A549 (cell line): ENCODE results near the gene F2. TPM values are rescaled to one million over a fixed set of nuclear protein-coding genes. Genes with fewer than 3 reads are reported as not detected.

Source experiments
- ATAC-seq, 2 experiments: fragments of 200-7000 bp in 1 of 2; fragments of >200 bp in 1 of 2; cut with Nextera tagmentation in 1 of 2; cut with Tn5 transposase in 1 of 2; 3 replicates each; pipeline versions ENCODE4 v1.8.0 to v1.9.1; 2018 to 2020; ENCODE audit warnings: mild to moderate bottlenecking in 1 of 2, moderate library complexity in 1 of 2
- CTCF ChIA-PET: fragments of 300-600 bp; sonication (Branson Sonifier 250); formaldehyde crosslinking; extraction: SDS; loops from one replicate; lab custom pipeline; 2021; ENCODE audit warnings: antibody characterized with exemption, inconsistent platforms; lab: Yijun Ruan, JAX
- POLR2A ChIA-PET: fragments of 350-600 bp; formaldehyde crosslinking; extraction: SDS; loops from one replicate; lab custom pipeline; 2021; ENCODE audit warnings: antibody characterized with exemption, inconsistent platforms; lab: Yijun Ruan, JAX
- DNase-seq, 2 experiments: peaks; one replicate each; pipeline versions ENCODE4 v3.0.0 to v3.0.0-alpha.2; 2011 to 2016; ENCODE audit warnings: low read depth in 1 of 2, low spot score in 1 of 2
- FAIRE-seq: peaks from 2 replicates; lab custom pipeline; 2011; peaks lifted over from hg19 to GRCh38; lab: Jason Lieb, UNC
- H3K27ac ChIP-seq, 2 experiments: fragments of >200 bp; sonication (Bioruptor Twin); formaldehyde crosslinking; 3 replicates each; pipeline ENCODE4 v1.5.1; 2016 to 2017
- H3K4me1 ChIP-seq: fragments of >200 bp; sonication (Bioruptor Twin); formaldehyde crosslinking; 3 replicates; pipeline ENCODE4 v1.6.1; 2016
- H3K4me2 ChIP-seq: fragments of >200 bp; sonication (Bioruptor Twin); formaldehyde crosslinking; 3 replicates; pipeline ENCODE4 v1.6.1; 2016
- H3K4me3 ChIP-seq: fragments of >200 bp; sonication (Bioruptor Twin); formaldehyde crosslinking; 3 replicates; pipeline ENCODE4 v1.5.1; 2016
- H3K9me3 ChIP-seq: fragments of >200 bp; sonication (Bioruptor Twin); formaldehyde crosslinking; 3 replicates; pipeline ENCODE4 v1.6.1; 2016
- CBX2 ChIP-seq: fragments of 200-600 bp; sonication (generic); IDR thresholded peaks from 2 replicates; pipeline ENCODE4 v1.6.1; 2016; ENCODE audit warnings: low read depth, mild to moderate bottlenecking, borderline replicate concordance
- CHD4 ChIP-seq: fragments of 200-600 bp; sonication (generic); IDR thresholded peaks from 2 replicates; pipeline ENCODE4 v1.6.1; 2016; ENCODE audit warnings: antibody characterized with exemption, mild to moderate bottlenecking, borderline replicate concordance
- EHMT2 ChIP-seq: fragments of 200-600 bp; sonication (generic); IDR thresholded peaks from 2 replicates; pipeline ENCODE4 v1.6.1; 2016; ENCODE audit warnings: antibody characterized with exemption, low read depth, mild to moderate bottlenecking, moderate library complexity
- FOSB ChIP-seq: fragments of 250-450 bp; sonication (Bioruptor Pico); IDR thresholded peaks from 2 replicates; pipeline ENCODE4 v1.5.0; 2020; ENCODE audit warnings: mild to moderate bottlenecking, moderate library complexity
- HOXA7 ChIP-seq: fragments of 250-450 bp; sonication (Bioruptor Pico); IDR thresholded peaks from 2 replicates; pipeline ENCODE4 v1.5.0; 2020; ENCODE audit warnings: mild to moderate bottlenecking, moderate library complexity
- HOXB13 ChIP-seq: fragments of 250-450 bp; sonication (Bioruptor Pico); IDR thresholded peaks from 2 replicates; pipeline ENCODE4 v1.5.0; 2020; ENCODE audit warnings: low read depth, mild to moderate bottlenecking, moderate library complexity
- JUN ChIP-seq, 2 experiments: fragments of >200 bp; sonication (Bioruptor Twin); formaldehyde crosslinking; IDR thresholded peaks; 2 replicates in 1 of 2; 3 replicates in 1 of 2; pipeline ENCODE4 v1.6.1; 2016 to 2017
- JUNB ChIP-seq: fragments of >200 bp; sonication (Bioruptor Twin); formaldehyde crosslinking; IDR thresholded peaks from 2 replicates; pipeline ENCODE4 v1.6.1; 2016
- KDM5A ChIP-seq: fragments of 200-600 bp; sonication (generic); IDR thresholded peaks from 2 replicates; pipeline ENCODE4 v1.6.1; 2016; ENCODE audit warnings: antibody characterized with exemption, mild to moderate bottlenecking
- MAZ ChIP-seq: fragments of 150-350 bp; IDR thresholded peaks from 2 replicates; pipeline ENCODE4 v1.6.1; 2014; ENCODE audit warnings: antibody characterized with exemption, low read depth, low read length, borderline replicate concordance
- PHF8 ChIP-seq: fragments of 200-600 bp; sonication (generic); IDR thresholded peaks from 2 replicates; pipeline ENCODE4 v1.6.1; 2016; ENCODE audit warnings: low read depth, mild to moderate bottlenecking, antibody characterized with exemption, moderate library complexity, borderline replicate concordance
- RFX5 ChIP-seq: fragments of 450-650 bp; IDR thresholded peaks from 2 replicates; pipeline ENCODE4 v1.7.1; 2014; ENCODE audit warnings: antibody characterized with exemption, mild to moderate bottlenecking, moderate library complexity
- SMC3 ChIP-seq: fragments of >200 bp; sonication (Bioruptor Twin); formaldehyde crosslinking; IDR thresholded peaks from 3 replicates; pipeline ENCODE4 v1.6.1; 2018; ENCODE audit warnings: inconsistent platforms
- SREBF2 ChIP-seq: fragments of 450-650 bp; IDR thresholded peaks from 2 replicates; pipeline ENCODE4 v1.6.1; 2014; ENCODE audit warnings: mild to moderate bottlenecking, moderate library complexity
- TFCP2L1 ChIP-seq: fragments of 250-450 bp; sonication (Bioruptor Pico); IDR thresholded peaks from 2 replicates; pipeline ENCODE4 v1.5.0; 2021; ENCODE audit warnings: mild to moderate bottlenecking
- WGBS: methylation state at CpG from one replicate; pipeline ENCODE4 v1.1.6; 2017; ENCODE audit errors: missing lambda C conversion rate; 5-methylcytosine and 5-hydroxymethylcytosine counted together
- polyA plus RNA-seq, 4 experiments: library from polyadenylated mRNA; depleted of rRNA in 3 of 4; stranded (reverse); fragments of >200 nt; fragmentation: RNase III in 1 of 4; extraction: RNeasy Plus Mini Kit Qiagen cat#74134 plus additional on column Dnase treatment in 1 of 4; gene quantifications; 2 replicates in 3 of 4; 3 replicates in 1 of 4; pipeline ENCODE4 v1.2.3, GENCODE V29; 2011 to 2017
- TF ChIP-seq, protein P1 (sequence below): IDR thresholded peaks from 2 replicates; pipeline ENCODE4 v1.6.1; 2012
- TF ChIP-seq, protein P2 (sequence below): fragments of >200 bp; sonication (Bioruptor Twin); formaldehyde crosslinking; IDR thresholded peaks from 2 replicates; pipeline ENCODE4 v1.6.1; 2016
- TF ChIP-seq, protein P3 (sequence below): fragments of 450-650 bp; IDR thresholded peaks from 2 replicates; pipeline ENCODE4 v1.6.1; 2014; ENCODE audit warnings: antibody characterized with exemption

The F2 gene
- polyA plus RNA-seq, 2 of the 4 experiments (the other 2 are of a cell fraction): 2.5 to 3.8 TPM

DNA sequence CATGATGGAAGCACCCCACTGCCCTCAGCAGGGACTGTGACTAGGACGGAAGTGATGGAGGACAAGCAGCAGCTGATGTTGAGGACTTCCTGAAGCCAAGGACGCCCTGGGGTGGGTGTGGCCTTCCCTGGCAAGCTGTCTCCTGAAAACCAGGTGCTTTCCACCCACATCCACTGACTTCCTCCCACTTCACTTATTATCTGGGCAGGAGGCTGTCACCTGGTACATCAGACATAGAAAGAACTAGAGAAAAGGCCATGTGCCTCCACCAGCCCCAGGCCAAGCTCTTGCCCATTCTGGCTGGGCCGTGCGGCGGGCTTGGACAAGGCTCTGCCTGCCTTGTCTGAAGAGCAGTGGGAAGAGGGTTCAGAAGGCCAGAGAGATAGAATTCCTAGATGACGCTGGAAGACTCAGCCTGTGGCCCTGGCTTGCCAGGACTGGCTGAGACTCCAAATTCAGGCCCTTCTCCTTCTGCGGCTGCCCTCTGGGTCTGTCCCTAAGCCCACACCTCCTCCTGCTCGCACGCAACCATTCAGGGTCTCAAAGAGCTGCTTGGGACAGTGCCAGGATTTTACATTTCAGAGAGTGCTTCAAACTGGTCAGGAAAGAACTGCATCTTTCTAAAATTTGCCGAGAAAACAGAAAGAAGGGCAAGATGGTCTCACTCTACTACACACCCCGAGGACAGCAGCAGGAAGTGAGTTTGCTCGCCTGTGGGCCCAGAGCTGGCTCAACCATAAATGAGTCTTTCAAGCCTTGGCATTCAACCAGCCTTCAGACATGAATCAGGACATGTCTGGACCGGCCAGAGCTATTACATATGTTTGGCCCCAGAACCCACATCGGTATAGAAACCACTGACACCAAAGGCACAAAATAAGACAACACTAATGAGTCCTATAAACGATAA lies 31.9 kb upstream of the F2 start (continued):
- TF ChIP-seq JUNB: no peak
- TF ChIP-seq, all 56 proteins: peak for 0

DNA sequence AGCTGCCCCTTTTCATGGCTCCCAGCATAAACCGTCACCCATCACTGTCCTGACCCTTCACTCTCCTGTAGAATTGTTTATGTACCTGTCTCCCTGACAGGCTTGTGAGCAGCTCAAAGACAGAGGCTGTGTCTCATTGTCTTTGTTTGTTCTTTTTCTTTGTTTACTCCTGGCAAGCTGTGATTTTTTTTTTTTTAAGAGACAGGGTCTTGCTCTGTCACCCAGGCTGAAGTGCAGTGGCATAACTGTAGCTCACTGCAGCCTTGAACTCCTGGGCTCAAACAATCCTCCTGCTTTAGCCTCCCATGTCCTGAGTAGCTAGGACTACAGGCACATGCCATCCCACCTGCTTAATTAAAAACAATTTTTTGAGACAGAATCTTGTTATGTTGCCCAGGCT lies 28.3 kb upstream of the F2 start:
- WGBS: 93% methylated on average over 1 of the region's 1 CpG
- no peak for TF ChIP-seq HOXB13 (CRISPR knock-in tag)
- ChIA-PET POLR2A (no interaction called here), CTCF (interaction anchor here (0.7 to 1.2 kb wide), 2 partner anchors 16 to 128 kb away, joined by 3 to 4 read pairs; no protein-coding TSS in a partner anchor)
- Histone ChIP-seq H3K9me3 (no peaks in the 10 kb centered on the region), H3K27ac (no peak overlapping the region), H3K4me1 (no peaks in the 10 kb centered on the region), H3K4me2 (no peak overlapping the region), H3K4me3 (no peak overlapping the region)
- ATAC-seq (no peak), DNase-seq (no peak), FAIRE-seq (no peak)

DNA sequence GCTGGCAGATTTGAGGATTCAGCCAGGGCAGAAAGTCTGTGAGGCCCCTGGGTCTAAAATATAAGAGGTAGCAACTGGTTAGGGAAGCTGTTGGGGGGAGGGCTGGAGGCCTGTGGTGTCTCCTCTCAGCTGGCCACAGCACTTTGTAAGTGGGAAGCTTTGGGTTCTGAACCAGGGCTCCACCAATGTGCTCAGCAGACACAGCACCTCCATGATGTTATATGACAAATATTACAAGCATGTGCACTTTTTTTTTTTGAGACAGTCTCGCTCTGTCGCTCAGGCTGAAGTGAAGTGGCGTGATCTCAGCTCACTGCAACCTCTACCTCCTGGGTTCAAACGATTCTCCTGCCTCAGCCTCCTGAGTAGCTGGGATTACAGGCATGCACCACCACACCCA lies 26.6 kb upstream of the F2 start:
- Histone ChIP-seq H3K27ac (no peak overlapping the region), H3K4me3 (no peak overlapping the region), H3K4me2 (no peak overlapping the region), H3K9me3 (no peaks in the 10 kb centered on the region), H3K4me1 (no peaks in the 10 kb centered on the region)
- FAIRE-seq: no peak
- POLR2A ChIA-PET: no interaction called here
- no peak for ATAC-seq
- TF ChIP-seq RFX5 (no peak), MAZ (no peak), CHD4 (no peak), TFCP2L1 (no peak), CBX2 (no peak)
- TF ChIP-seq, protein P1, sequence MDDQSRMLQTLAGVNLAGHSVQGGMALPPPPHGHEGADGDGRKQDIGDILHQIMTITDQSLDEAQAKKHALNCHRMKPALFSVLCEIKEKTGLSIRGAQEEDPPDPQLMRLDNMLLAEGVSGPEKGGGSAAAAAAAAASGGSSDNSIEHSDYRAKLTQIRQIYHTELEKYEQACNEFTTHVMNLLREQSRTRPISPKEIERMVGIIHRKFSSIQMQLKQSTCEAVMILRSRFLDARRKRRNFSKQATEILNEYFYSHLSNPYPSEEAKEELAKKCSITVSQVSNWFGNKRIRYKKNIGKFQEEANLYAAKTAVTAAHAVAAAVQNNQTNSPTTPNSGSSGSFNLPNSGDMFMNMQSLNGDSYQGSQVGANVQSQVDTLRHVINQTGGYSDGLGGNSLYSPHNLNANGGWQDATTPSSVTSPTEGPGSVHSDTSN: no peak
- TF ChIP-seq, protein P2, sequence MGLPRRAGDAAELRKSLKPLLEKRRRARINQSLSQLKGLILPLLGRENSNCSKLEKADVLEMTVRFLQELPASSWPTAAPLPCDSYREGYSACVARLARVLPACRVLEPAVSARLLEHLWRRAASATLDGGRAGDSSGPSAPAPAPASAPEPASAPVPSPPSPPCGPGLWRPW: no peak
- WGBS: 95% methylated on average over 4 of the region's 4 CpGs
- no peak for DNase-seq
- CTCF ChIA-PET: interaction anchor here (0.6 to 1.1 kb wide), 3 partner anchors 25 to 300 kb away, joined by 3 read pairs; no protein-coding TSS in a partner anchor

DNA sequence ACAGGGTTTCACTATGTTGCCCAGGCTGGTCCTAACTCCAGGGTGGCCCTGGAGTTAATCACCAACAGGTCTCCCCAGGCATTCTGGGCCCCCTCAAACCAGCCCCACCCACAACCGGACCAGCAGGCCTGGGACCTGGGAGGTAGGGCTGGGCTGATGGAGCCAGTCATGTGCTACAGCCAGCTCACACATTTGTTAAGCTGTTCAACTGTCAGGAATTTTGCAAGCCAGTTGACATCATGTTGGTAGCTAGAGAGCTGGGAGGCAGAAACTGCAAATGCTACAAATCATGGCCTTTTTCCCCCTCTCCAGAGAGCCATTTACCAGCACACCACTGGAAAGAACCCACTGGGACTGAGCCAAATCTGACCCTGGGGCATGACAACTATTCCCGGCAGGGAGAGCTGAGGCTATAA lies 25.4 kb upstream of the F2 start:
- DNase-seq: no peak
- H3K4me2 ChIP-seq: no peak overlapping the region
- 0 out of 6 replicates have a peak overlapping the region, but pooled peaks of 1 of the 2 experiments have one; percentile 1 for H3K27ac ChIP-seq
- POLR2A ChIA-PET: no interaction called here
- H3K4me3 ChIP-seq: no peak overlapping the region
- H3K4me1 ChIP-seq: peaks cover 3% of the 10 kb centered on the region; the same call in 1 of the 3 replicates
- WGBS: 83% methylated on average over 2 of the region's 2 CpGs
- FAIRE-seq: no peak
- H3K9me3 ChIP-seq: no peaks in the 10 kb centered on the region
- CTCF ChIA-PET: interaction anchor here (1.0 kb wide), 1 partner anchor 9 kb away, joined by 4 read pairs; no protein-coding TSS in a partner anchor
- TF ChIP-seq HOXA7 (CRISPR knock-in tag): no peak
- TF ChIP-seq SREBF2: no peak
- no peak for TF ChIP-seq FOSB (CRISPR knock-in tag)
- no peak for TF ChIP-seq KDM5A
- TF ChIP-seq CHD4: no peak
- no peak for TF ChIP-seq SMC3
- TF ChIP-seq EHMT2: no peak
- no peak for TF ChIP-seq PHF8
- TF ChIP-seq, protein P3, sequence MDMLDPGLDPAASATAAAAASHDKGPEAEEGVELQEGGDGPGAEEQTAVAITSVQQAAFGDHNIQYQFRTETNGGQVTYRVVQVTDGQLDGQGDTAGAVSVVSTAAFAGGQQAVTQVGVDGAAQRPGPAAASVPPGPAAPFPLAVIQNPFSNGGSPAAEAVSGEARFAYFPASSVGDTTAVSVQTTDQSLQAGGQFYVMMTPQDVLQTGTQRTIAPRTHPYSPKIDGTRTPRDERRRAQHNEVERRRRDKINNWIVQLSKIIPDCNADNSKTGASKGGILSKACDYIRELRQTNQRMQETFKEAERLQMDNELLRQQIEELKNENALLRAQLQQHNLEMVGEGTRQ: no peak
- TF ChIP-seq JUN (IDR thresholded peaks at IDR 0.05): no peak
- ATAC-seq: no peak
